GM19351 (cell line): Measurements from ENCODE around the gene CYP39A1.

Experiments
- ATAC-seq: cut with Tn5 transposase; IDR thresholded peaks from one replicate; pipeline ENCODE4 v1.9.1; 2021; ENCODE audit warnings: mild to moderate bottlenecking, moderate library complexity; ENCODE audit not compliant: unreplicated experiment

The CYP39A1 gene

GRCh38 chr6:46592046-46592445 is 60.6 kb downstream of the CYP39A1 start:
- ATAC-seq: no peak

DNA sequence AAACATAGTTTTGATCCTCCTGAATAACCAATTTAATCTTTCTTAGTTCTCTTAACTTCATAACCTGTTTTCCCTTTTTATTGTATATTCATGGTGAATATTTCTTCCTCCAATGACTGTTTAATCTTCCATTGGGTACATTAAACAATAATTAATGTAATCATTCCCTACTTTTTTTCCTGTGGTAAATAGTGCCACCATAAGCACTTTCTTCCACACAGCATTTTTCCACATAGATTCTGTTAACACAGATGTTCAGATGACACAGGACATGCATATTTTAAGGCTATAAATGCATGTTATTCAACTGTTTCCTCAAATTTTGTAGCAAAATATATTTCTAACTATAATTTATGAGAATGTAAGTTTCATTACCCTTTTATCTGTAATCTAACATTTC is 61.9 kb downstream of the CYP39A1 start:
- no peak for ATAC-seq

GRCh38 chr6:46586906-46587305 is 65.7 kb downstream of the CYP39A1 start:
- ATAC-seq: no peak

- no peak for ATAC-seq
Observed at GRCh38 chr6:46584586-46584985, 68.0 kb downstream of the CYP39A1 start.

GRCh38 chr6:46583721-46584120 is 68.9 kb downstream of the CYP39A1 start:
- no peak for ATAC-seq

DNA sequence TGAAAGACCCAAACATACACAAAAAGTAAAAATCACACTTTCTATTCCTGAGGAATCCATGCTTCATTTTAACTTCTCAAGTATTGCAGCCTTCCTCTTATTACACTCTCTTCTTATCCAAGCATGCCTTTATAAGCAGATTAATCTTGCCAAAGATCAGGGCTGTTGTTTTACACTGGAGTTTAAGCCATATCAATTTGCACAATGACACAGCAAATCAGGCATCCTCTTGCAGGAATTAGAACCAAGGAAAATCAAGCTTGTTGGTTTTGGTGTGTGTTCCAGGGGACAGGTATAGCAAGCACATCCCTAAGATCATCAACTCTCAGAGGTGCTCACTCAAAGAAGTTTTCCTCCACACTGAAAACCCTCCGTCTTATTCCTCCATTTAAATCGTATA is 69.5 kb downstream of the CYP39A1 start:
- ATAC-seq: no peak

DNA sequence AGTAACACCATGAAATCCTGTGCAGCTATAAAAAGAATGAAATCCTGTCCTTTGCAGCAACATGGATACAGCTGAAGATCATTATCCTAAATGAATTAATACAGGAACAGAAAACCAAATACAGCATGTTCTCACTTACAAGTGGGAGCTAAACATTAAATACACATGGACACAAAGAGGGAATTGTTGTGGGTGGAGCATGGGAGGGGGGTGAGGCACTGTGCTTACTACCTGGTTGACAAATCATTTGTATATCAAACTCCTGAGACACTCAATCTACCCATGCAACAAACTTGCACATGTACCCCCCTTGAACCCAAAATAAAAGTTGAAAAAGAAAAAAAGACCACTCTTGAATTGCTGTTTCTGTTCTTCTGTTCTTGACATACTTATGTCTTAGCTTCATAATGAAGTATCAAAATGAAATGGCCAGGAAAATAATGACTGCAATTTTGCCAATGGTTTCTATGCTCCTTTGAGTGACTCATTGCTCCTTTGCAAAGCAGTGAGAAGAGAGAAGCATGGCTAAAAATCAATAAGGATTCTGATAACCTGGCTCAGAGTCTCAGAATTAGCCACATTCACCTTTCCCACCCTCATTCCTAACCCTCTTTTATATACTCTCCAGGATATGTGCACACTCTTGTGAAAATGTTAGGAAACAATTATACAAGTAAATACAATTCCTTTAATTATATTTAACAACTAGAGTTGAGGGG is 71.0 kb downstream of the CYP39A1 start:
- ATAC-seq: no peak

DNA sequence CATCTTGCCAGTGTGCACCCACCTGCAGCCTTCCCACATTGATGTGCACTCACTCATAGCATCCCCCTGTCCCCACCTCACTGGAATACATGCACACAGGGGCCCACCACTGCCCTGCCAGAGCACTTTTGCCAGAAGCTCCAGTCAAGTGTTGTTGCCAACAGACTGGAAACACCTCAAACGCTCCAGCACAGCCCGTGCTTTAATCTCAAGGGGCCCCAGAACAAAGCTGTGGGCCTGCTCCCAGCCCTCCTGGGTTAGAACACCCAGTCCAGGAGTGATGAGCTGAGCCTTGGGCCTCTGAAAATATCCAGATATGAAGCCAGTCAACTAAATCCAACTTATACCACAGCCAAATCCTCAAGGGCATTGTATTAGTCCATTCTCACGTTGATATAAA is 77.1 kb downstream of the CYP39A1 start:
- ATAC-seq: no peak

- ATAC-seq: no peak
Observed at GRCh38 chr6:46573140-46573539, 79.5 kb downstream of the CYP39A1 start.

GRCh38 chr6:46565531-46565930 is 87.1 kb downstream of the CYP39A1 start:
- ATAC-seq: no peak

GRCh38 chr6:46563924-46564323 is 88.7 kb downstream of the CYP39A1 start:
- no peak for ATAC-seq

GRCh38 chr6:46556053-46556452 is 96.6 kb downstream of the CYP39A1 start:
- no peak for ATAC-seq

DNA sequence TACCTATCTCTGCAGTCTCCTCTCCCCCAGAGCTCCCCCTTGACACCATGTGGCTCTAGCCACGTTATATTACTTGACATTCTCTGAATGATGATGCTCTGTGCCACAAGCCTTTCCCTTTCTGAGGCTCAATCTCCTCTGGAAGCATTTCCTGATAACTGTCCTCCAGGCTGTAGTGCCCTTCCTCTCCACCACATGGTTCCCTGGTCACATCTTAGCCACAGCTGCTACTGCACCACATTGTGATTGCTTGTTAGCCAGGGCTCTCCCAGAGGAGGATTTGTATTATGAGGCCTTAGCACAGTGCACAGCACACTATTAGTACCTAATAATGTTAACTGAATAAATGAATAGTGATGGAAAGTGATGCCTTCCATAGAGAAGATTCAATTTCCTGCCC is 97.5 kb downstream of the CYP39A1 start:
- ATAC-seq: no peak

DNA sequence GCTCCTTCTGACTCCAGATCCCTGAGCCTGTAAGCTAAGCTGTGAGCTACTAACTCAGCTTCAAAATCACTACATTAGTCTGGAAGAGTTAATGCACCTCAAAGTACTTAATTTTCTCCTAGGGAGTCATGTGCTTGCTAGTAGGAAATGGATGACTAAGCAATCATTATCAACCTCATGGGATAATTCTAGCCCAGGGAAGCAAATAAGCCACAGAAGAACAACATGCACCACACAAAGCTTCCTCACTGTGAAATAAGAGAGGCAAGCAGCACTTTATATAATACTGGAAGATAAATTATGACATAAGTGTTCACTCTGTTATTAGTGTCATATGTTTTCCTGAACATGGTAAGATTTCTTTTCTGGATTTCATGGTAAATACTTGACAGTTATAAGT is 103.5 kb downstream of the CYP39A1 start:
- ATAC-seq: no peak

DNA sequence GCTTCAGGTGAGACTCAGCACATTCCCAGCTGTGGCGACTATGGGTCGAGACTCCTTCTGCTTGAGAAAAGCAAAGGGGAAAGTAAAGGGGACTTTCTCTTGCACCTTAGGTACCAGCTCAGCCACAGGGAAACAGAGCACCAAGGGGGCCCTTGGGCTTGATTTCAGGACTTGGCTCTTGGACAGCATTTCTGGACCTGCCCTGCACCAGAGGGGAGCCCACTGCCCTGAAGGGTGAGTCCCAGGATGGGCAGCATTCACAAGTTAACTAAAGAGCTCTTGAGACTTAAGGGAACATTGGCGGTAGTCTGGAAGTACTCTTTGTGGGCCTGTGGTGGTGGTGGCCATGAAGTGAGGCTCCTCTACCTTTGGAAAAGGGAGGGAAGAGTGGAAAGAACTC is 111.1 kb downstream of the CYP39A1 start:
- ATAC-seq: no peak

- ATAC-seq: no peak
Observed at GRCh38 chr6:46539866-46540265, 112.8 kb downstream of the CYP39A1 start.

GRCh38 chr6:46538800-46539480 is 113.7 kb downstream of the CYP39A1 start:
- no peak for ATAC-seq

GRCh38 chr6:46530896-46531295 is 121.7 kb downstream of the CYP39A1 start:
- no peak for ATAC-seq

GRCh38 chr6:46528961-46529750 is 123.5 kb downstream of the CYP39A1 start:
- no peak for ATAC-seq

DNA sequence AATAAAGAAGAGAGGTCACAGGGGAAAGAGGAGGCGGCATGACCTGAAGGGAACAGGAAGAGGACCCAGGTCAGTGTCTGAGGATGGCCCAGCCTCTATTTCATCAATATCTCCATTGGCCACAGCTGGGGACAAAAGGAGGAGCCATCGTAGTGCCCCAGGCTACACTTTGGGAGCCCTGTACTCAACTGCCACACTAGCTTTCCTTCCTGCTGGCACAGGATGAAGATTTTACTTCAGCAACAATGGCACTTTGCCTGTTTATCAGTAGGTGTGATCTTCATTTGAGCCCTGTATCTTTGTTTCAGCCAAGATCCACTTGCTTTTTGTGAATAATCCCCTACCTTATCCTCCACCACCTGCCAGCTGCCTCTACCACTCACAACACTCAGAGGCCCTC is 126.0 kb downstream of the CYP39A1 start:
- no peak for ATAC-seq

DNA sequence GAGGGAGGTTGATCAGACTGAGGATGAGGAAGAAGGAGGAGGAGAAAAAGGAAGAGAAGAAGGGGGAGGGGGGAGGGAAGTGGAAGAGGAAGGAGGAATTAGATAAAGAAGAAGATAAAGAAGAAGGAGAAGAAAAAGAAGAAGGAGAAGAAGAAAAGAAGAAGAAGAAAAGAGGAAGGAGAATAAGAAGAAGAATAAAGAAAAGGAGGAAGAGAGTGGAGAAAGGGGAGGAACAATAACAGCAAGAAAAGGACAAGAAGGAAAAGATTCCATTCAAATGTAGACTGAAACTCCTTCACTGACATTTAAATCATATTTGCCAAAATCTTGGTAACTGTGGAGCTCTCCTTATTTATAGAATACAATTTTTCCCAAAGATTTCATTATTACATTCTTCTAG is 127.0 kb downstream of the CYP39A1 start:
- ATAC-seq: no peak

GRCh38 chr6:46521464-46521971 is 131.1 kb downstream of the CYP39A1 start:
- no peak for ATAC-seq
